ENCODE data around the gene ISL1.

DNA sequence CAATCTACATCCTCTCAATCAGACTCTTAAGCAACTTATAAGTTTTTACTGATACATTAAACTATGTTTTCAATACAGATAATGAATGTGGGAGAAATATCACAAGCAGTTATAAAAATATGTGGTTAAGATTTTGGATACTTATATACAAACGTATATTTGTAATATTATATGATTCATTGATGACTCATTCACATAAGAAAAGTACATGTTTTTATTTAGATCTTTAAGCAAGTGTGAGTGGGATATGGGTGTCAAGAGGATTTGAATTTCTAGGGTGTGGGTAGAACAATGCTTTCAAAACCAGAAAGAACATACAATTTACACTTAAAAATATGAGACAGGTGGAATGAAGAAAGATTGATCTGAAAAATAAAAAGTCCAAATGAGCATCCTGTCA is 36.1 kb upstream of the ISL1 start:
- TF ChIP-seq ZNF274 (IDR thresholded peaks at IDR 0.05; ENCODE audit: low read depth, low read length), result no peak
- no peak for TF ChIP-seq YY1 (IDR thresholded peaks at IDR 0.05; ENCODE audit: insufficient read depth, insufficient read length)
